Measurements from ENCODE around the gene INAFM1.
"Not testable (repeated sequence)": the region's sequence is repeated elsewhere in the genome, so short reads cannot be mapped to it uniquely, and the experiment has no call there.

The INAFM1 gene

DNA sequence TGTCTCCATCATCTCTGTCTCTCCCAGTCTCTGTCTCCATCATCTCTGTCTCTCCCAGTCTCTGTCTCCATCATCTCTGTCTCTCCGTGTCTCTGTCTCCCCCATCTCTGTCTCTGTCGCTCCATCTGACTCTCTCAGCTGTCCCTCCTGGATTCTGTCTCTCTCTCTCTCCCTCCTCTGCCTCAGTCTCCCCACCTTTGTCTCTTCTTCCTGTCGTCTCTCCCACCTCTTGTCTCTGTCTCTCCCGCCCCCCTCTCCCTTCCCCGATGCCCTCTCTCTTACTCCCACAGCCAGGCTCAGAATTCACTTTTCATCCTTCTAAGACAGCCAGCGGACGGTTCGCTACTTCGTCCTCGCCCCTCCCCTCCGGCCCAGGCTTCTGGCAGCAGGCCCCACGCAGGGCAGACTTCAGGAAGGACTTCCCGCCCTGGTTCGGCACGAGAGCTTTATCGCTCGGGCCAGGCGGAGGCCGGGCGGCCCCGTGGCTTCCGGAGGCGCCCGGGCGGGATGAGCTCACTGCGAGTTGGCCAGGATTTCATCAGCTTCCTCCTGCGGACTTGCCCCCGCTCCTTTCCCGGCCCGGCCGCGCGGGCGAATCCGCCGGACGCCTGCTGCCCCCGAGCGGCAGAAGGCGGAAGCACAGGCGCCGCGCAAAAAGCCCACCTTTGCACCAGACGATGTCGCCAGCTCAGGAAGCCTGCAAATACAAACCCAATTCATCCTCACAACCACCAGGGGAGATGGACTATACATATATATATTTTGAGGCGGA, 30.7 kb upstream of the INAFM1 start:
- peak overlapping the region; percentile 69 for H3K4me3 ChIP-seq (ENCODE audit: low read length)
- H3F3A ChIP-seq (ENCODE audit: control insufficient read depth, insufficient read depth): peaks cover 16% of the 10 kb centered on the region
- TF ChIP-seq, protein P1, sequence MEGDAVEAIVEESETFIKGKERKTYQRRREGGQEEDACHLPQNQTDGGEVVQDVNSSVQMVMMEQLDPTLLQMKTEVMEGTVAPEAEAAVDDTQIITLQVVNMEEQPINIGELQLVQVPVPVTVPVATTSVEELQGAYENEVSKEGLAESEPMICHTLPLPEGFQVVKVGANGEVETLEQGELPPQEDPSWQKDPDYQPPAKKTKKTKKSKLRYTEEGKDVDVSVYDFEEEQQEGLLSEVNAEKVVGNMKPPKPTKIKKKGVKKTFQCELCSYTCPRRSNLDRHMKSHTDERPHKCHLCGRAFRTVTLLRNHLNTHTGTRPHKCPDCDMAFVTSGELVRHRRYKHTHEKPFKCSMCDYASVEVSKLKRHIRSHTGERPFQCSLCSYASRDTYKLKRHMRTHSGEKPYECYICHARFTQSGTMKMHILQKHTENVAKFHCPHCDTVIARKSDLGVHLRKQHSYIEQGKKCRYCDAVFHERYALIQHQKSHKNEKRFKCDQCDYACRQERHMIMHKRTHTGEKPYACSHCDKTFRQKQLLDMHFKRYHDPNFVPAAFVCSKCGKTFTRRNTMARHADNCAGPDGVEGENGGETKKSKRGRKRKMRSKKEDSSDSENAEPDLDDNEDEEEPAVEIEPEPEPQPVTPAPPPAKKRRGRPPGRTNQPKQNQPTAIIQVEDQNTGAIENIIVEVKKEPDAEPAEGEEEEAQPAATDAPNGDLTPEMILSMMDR (IDR thresholded peaks at IDR 0.05; ENCODE audit: low read depth, low read length, poor library complexity, severe bottlenecking): peak; percentile 95
- no peak for TF ChIP-seq EZH2phosphoT487 (IDR thresholded peaks at IDR 0.05; ENCODE audit: borderline replicate concordance, low read length)
- peaks cover 36% of the 10 kb centered on the region for H3K27me3 ChIP-seq (ENCODE audit: control insufficient read depth, low read length)
- peak overlapping the region; percentile 31 for H3K27ac ChIP-seq (ENCODE audit: low read depth, low read length)
- H3K9me3 ChIP-seq (ENCODE audit: control insufficient read depth, insufficient read depth, low read length): no peaks in the 10 kb centered on the region
- peaks cover 62% of the 10 kb centered on the region for H3K4me1 ChIP-seq (ENCODE audit: control insufficient read depth, low read length)
- H3K9me2 ChIP-seq (replicated peaks; ENCODE audit: control insufficient read depth, low read length): no peaks in the 10 kb centered on the region
- no peaks in the 10 kb centered on the region for H3K79me2 ChIP-seq (ENCODE audit: control insufficient read depth, low read length)
- H4K20me1 ChIP-seq (ENCODE audit: control insufficient read depth, insufficient read depth, low read depth, low read length): no peaks in the 10 kb centered on the region
- no peaks in the 10 kb centered on the region for H3K36me3 ChIP-seq (ENCODE audit: control insufficient read depth, low read length)
- peak overlapping the region; percentile 78 for H3K4me2 ChIP-seq (ENCODE audit: low read length)

DNA sequence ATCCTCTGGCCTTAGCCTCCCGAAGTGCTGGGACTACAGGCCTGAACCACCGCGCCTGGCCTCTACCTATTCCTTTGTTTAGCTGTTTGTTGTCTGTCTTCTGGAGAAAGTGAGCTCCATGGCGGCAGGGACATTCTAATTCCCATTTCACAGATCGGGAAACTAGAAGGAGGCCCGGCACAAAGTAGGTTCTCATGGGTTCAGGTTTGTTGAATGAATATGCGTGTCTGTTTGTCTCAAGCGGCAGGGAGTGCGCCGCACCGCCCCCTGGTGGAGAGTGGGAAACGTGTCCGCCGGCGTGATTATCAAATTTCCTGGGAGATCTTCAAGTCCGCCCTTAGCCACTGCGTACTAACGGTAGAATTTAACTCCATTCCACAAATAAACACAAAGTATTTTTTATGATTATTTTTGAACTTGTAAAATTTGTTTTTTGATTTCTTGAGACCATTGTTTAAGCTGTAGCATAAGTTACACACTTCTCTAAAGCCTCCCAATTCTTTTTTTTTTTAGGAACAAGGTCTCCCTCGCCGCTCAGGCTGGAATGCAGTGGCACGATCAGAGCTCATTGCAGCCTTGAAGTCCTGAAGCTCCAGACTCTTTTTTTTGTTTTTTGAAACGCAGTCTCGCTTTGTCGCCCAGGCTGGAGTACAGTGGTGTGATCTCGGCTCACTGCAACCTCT, 27.2 kb upstream of the INAFM1 start:
- H3K27ac ChIP-seq (ENCODE audit: low read depth, low read length): no peak overlapping the region

DNA sequence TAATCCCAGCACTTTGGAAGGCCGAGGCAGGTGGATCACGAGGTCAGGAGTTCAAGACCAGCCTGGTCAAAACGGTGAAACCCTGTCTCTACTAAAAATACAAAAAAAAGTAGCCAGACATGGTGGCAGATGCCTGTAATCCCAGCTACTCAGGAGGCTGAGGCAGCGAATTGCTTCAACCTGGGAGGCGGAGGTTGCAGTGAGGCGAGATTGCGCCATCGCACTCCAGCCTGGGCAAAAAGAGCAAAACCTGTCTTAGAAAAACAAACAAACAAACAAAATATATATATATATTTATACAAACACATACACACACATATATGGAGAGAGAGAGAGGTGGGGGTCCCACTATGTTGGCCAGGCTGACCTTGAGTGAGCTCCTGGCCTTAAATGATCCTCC, 21.7 kb upstream of the INAFM1 start:
- not testable (repeated sequence) for H3K9me2 ChIP-seq (replicated peaks; ENCODE audit: control insufficient read depth, low read length); H3K27ac ChIP-seq (ENCODE audit: low read depth, low read length); H3K36me3 ChIP-seq (ENCODE audit: control insufficient read depth, low read length); H3K79me2 ChIP-seq (ENCODE audit: control insufficient read depth, low read length); H3F3A ChIP-seq (ENCODE audit: control insufficient read depth, insufficient read depth); H4K20me1 ChIP-seq (ENCODE audit: control insufficient read depth, insufficient read depth, low read depth, low read length); H3K9me3 ChIP-seq (ENCODE audit: control insufficient read depth, insufficient read depth, low read length); H3K27me3 ChIP-seq (ENCODE audit: control insufficient read depth, low read length); H3K4me2 ChIP-seq (ENCODE audit: low read length); H3K4me3 ChIP-seq (ENCODE audit: low read length)
- peaks cover 20% of the 10 kb centered on the region for H3K4me1 ChIP-seq (ENCODE audit: control insufficient read depth, low read length)

More for the DNA sequence above, 27.2 kb upstream of the INAFM1 start:
- Histone ChIP-seq H3K79me2 (ENCODE audit: control insufficient read depth, low read length) (no peaks in the 10 kb centered on the region), H3K4me1 (ENCODE audit: control insufficient read depth, low read length) (peaks cover 35% of the 10 kb centered on the region), H3K9me3 (ENCODE audit: control insufficient read depth, insufficient read depth, low read length) (no peaks in the 10 kb centered on the region), H3K4me3 (ENCODE audit: low read length) (no peak overlapping the region), H3F3A (ENCODE audit: control insufficient read depth, insufficient read depth) (peaks cover 12% of the 10 kb centered on the region; the same call in 1 of the 2 replicates), H4K20me1 (ENCODE audit: control insufficient read depth, insufficient read depth, low read depth, low read length) (no peaks in the 10 kb centered on the region), H3K4me2 (ENCODE audit: low read length) (no peak overlapping the region), H3K36me3 (ENCODE audit: control insufficient read depth, low read length) (no peaks in the 10 kb centered on the region), H3K9me2 (replicated peaks; ENCODE audit: control insufficient read depth, low read length) (no peaks in the 10 kb centered on the region), H3K27me3 (ENCODE audit: control insufficient read depth, low read length) (peaks cover 9% of the 10 kb centered on the region)
- TF ChIP-seq, protein P1 (IDR thresholded peaks at IDR 0.05; ENCODE audit: low read depth, low read length, poor library complexity, severe bottlenecking): peak; percentile 94
- TF ChIP-seq EZH2phosphoT487 (IDR thresholded peaks at IDR 0.05; ENCODE audit: borderline replicate concordance, low read length): no peak

DNA sequence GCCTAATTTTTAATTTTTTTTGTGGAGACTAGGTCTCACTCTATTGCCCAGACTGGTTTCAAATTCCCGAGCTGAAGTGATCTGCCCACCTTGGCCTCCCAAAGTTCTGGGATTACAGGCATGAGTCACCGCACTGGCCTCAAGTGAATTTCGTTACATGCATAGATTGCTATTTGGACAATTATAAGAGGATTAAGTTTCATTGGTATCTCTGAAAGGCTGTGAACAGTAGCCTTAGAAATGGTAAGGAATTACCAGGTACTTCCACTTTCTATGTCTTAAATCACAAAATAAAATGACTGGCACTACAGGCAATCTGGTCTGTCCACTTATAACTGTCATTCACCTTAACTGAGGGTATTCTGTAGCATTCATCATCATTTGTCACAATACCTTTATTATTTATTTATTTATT, 21.2 kb upstream of the INAFM1 start:
- Histone ChIP-seq H3K4me1 (ENCODE audit: control insufficient read depth, low read length) (peaks cover 23% of the 10 kb centered on the region), H3K4me3 (ENCODE audit: low read length) (no peak overlapping the region), H3K27me3 (ENCODE audit: control insufficient read depth, low read length) (no peaks in the 10 kb centered on the region), H3K9me3 (ENCODE audit: control insufficient read depth, insufficient read depth, low read length) (no peaks in the 10 kb centered on the region), H3K79me2 (ENCODE audit: control insufficient read depth, low read length) (peaks cover 12% of the 10 kb centered on the region), H3K27ac (ENCODE audit: low read depth, low read length) (no peak overlapping the region), H3K36me3 (ENCODE audit: control insufficient read depth, low read length) (peaks cover under 1% of the 10 kb centered on the region; the same call in 1 of the 2 replicates), H3K4me2 (ENCODE audit: low read length) (no peak overlapping the region), H3K9me2 (replicated peaks; ENCODE audit: control insufficient read depth, low read length) (no peaks in the 10 kb centered on the region), H3F3A (ENCODE audit: control insufficient read depth, insufficient read depth) (peaks cover 5% of the 10 kb centered on the region; the same call in 1 of the 2 replicates), H4K20me1 (ENCODE audit: control insufficient read depth, insufficient read depth, low read depth, low read length) (no peaks in the 10 kb centered on the region)
- TF ChIP-seq EZH2phosphoT487 (IDR thresholded peaks at IDR 0.05; ENCODE audit: borderline replicate concordance, low read length): no peak
- TF ChIP-seq, protein P1 (IDR thresholded peaks at IDR 0.05; ENCODE audit: low read depth, low read length, poor library complexity, severe bottlenecking): no peak

Data from DOHH2 (cell line).